Liver (tissue), 9 donors: Measurements from ENCODE around the gene TMEM217. TPM values are rescaled to one million over a fixed set of nuclear protein-coding genes. Genes with fewer than 3 reads are reported as not detected.

Experiments used
- DNase-seq: peaks from one replicate; pipeline ENCODE4 v3.0.0-alpha.2; 2017; ENCODE audit warnings: low spot score
- H3K27ac ChIP-seq, 2 donors: one replicate each; pipeline ENCODE4 v1.7.0; 2013; ENCODE audit warnings: inconsistent platforms in 2 of 2, low read length in 2 of 2, control low read depth in 1 of 2, low read depth in 1 of 2, mild to moderate bottlenecking in 1 of 2
- H3K27me3 ChIP-seq, 4 donors: one replicate each; pipeline versions ENCODE4 v1.6.1 to v1.7.0; 2013; ENCODE audit warnings: low read length in 3 of 4, inconsistent platforms in 1 of 4, mild to moderate bottlenecking in 1 of 4, moderate library complexity in 1 of 4; ENCODE audit not compliant: control insufficient read depth in 4 of 4, insufficient read depth in 4 of 4
- H3K36me3 ChIP-seq, 4 donors: one replicate each; pipeline versions ENCODE4 v1.6.1 to v1.7.0; 2013; ENCODE audit warnings: low read length in 3 of 4, mild to moderate bottlenecking in 3 of 4, low read depth in 1 of 4, moderate library complexity in 1 of 4; ENCODE audit not compliant: control insufficient read depth in 4 of 4, insufficient read depth in 3 of 4
- H3K4me1 ChIP-seq, 4 donors: one replicate each; pipeline versions ENCODE4 v1.6.1 to v1.7.0; 2013; ENCODE audit warnings: low read length in 3 of 4, mild to moderate bottlenecking in 3 of 4, moderate library complexity in 1 of 4; ENCODE audit not compliant: control insufficient read depth in 4 of 4, insufficient read depth in 4 of 4
- H3K4me3 ChIP-seq, 3 donors: one replicate each; pipeline versions ENCODE4 v1.6.1 to v1.7.0; 2013; ENCODE audit warnings: low read length in 3 of 3, control low read depth in 1 of 3, low read depth in 1 of 3, mild to moderate bottlenecking in 1 of 3
- H3K9ac ChIP-seq, 2 donors: one replicate each; pipeline ENCODE4 v1.7.0; 2013; ENCODE audit warnings: low read length in 2 of 2, mild to moderate bottlenecking in 2 of 2, moderate library complexity in 2 of 2, control low read depth in 1 of 2, low read depth in 1 of 2
- H3K9me3 ChIP-seq, 4 donors: one replicate each; pipeline versions ENCODE4 v1.6.1 to v1.7.0; 2013; ENCODE audit warnings: low read length in 3 of 4; ENCODE audit not compliant: control insufficient read depth in 4 of 4
- EGR1 ChIP-seq, 2 donors: IDR thresholded peaks; 2 replicates each; pipeline ENCODE4 v1.6.1; 2016 to 2018; ENCODE audit warnings: antibody characterized with exemption in 2 of 2, low read depth in 2 of 2
- GABPA ChIP-seq, 2 donors: IDR thresholded peaks in 1 of 2; conservative IDR thresholded peaks in 1 of 2; 2 replicates each; pipeline ENCODE4 v1.6.1; 2016; ENCODE audit warnings: antibody characterized with exemption in 2 of 2, mild to moderate bottlenecking in 1 of 2, moderate library complexity in 1 of 2
- HNF4A ChIP-seq, 2 donors: conservative IDR thresholded peaks; 2 replicates each; pipeline ENCODE4 v1.6.1; 2016; ENCODE audit warnings: antibody characterized with exemption in 2 of 2, mild to moderate bottlenecking in 2 of 2
- HNF4G ChIP-seq: IDR thresholded peaks from 2 replicates; pipeline ENCODE4 v1.6.1; 2016; ENCODE audit warnings: antibody characterized with exemption
- JUND ChIP-seq, 2 donors: IDR thresholded peaks; 2 replicates each; pipeline ENCODE4 v1.6.1; 2016; ENCODE audit warnings: antibody characterized with exemption in 2 of 2
- NR2F2 ChIP-seq: IDR thresholded peaks from 2 replicates; pipeline ENCODE4 v1.6.1; 2016; ENCODE audit warnings: antibody characterized with exemption
- RAD21 ChIP-seq, 2 donors: IDR thresholded peaks; 2 replicates each; pipeline ENCODE4 v1.6.1; 2016; ENCODE audit warnings: antibody characterized with exemption in 2 of 2, mild to moderate bottlenecking in 2 of 2
- RXRA ChIP-seq, 2 donors: IDR thresholded peaks; 2 replicates each; pipeline ENCODE4 v1.6.1; 2017 to 2018; ENCODE audit warnings: antibody characterized with exemption in 2 of 2, mild to moderate bottlenecking in 1 of 2
- SP1 ChIP-seq: IDR thresholded peaks from 2 replicates; pipeline ENCODE4 v1.6.1; 2018; ENCODE audit warnings: antibody characterized with exemption, mild to moderate bottlenecking
- TAF1 ChIP-seq: conservative IDR thresholded peaks from 2 replicates; pipeline ENCODE4 v1.6.1; 2016; ENCODE audit warnings: antibody characterized with exemption, mild to moderate bottlenecking
- YY1 ChIP-seq: IDR thresholded peaks from 2 replicates; pipeline ENCODE4 v1.6.1; 2016; ENCODE audit warnings: antibody characterized with exemption, mild to moderate bottlenecking
- WGBS: extraction: QIAGEN DNeasy Blood & Tissue Kit; methylation state at CpG from one replicate; pipeline ENCODE4 v1.1.7; 2013; 5-methylcytosine and 5-hydroxymethylcytosine counted together
- polyA plus RNA-seq, 2 donors: library from polyadenylated mRNA; stranded (reverse) in 1 of 2; unstranded in 1 of 2; fragments of 200-250 nt in 1 of 2; fragments of >200 nt in 1 of 2; fragmentation: Nextera tagmentation in 1 of 2; extraction: Ambion mirVana in 1 of 2; gene quantifications; one replicate each; pipeline versions ENCODE4 v1.2.1 to v1.2.3, GENCODE V29; 2013 to 2015
- total RNA-seq, 2 donors: library from RNA; depleted of rRNA; stranded (reverse); fragments of >200 nt; gene quantifications; one replicate each; pipeline ENCODE4 v1.2.3, GENCODE V29; 2014
- TF ChIP-seq, protein P1 (sequence below): IDR thresholded peaks from 2 replicates; pipeline ENCODE4 v1.6.1; 2016; ENCODE audit warnings: antibody characterized with exemption
- TF ChIP-seq, protein P2 (sequence below): IDR thresholded peaks from 2 replicates; pipeline ENCODE4 v1.6.1; 2016; ENCODE audit warnings: antibody characterized with exemption
- TF ChIP-seq, protein P3 (sequence below): fragments of 150-350 bp; IDR thresholded peaks from 2 replicates; pipeline ENCODE4 v1.5.1; 2017; ENCODE audit warnings: improper control_type of control experiment, low read depth, low read length; ENCODE audit not compliant: missing input control
- donor health status: healthy.
- donor health status: healthy.
- donor health status: healthy.
- donor health status: healthy.
- donor health status: healthy.

Gene TMEM217
- total and polyA plus RNA-seq, 4 donors: 0.39 to 3.2 (median 0.62) TPM

DNA sequence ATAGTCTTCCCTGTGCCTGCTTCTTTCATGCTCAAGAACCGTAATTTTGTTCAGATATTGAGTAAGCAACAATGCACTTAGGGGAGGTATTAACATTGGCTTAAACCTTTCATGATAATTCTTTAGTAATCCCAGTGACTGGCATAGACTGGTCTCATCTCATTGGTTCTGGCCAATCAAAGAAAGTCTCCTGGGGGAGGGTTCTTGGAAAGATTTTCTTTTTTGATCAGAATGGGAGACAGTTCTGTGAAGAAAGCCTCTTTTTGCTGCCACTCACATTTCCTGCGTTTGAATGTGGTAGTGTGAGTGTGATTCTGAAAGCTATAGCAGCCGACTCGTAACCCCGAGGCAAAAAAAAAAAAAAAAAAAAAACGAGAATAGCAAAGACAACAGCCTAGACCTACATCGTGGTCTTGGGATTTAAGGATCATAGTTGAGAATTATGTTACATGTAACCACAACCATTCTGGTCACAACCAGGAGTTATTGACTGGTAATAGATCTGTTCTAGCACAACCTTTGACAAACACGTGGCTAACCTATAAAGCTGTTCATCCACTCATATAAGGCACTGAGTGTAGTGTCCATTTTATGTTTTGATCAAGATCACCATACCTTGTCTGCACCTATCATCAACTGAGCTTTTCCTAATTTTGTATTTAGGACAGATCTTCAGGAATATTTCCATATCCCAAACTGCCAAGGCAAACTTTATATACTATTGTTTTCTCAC, 15.1 kb upstream of the TMEM217 start:
- H3K9ac ChIP-seq: no peak overlapping the region
- H3K4me3 ChIP-seq: no peak overlapping the region
- no peak for DNase-seq
- WGBS: 76% methylated on average over 8 of the region's 8 CpGs
- no peak overlapping the region for H3K27ac ChIP-seq
- H3K9me3 ChIP-seq: no peaks in the 10 kb centered on the region
- H3K36me3 ChIP-seq: peaks cover 0 to 4% (median 3%) of the 10 kb centered on the region in 4 donors
- H3K27me3 ChIP-seq: no peaks in the 10 kb centered on the region
- peaks cover 2 to 12% (median 9%) of the 10 kb centered on the region in 4 donors for H3K4me1 ChIP-seq
- TF ChIP-seq SP1: no peak
- TF ChIP-seq YY1: no peak
- TF ChIP-seq HNF4A (conservative IDR thresholded peaks at IDR 0.05): no peak
- TF ChIP-seq, protein P1, sequence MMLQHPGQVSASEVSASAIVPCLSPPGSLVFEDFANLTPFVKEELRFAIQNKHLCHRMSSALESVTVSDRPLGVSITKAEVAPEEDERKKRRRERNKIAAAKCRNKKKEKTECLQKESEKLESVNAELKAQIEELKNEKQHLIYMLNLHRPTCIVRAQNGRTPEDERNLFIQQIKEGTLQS: no peak
- TF ChIP-seq NR2F2: no peak
- no peak for TF ChIP-seq HNF4G
- no peak for TF ChIP-seq EGR1 (IDR thresholded peaks at IDR 0.05; ENCODE audit: low read depth in 2 of 2)
- TF ChIP-seq TAF1: no peak
- TF ChIP-seq RXRA (IDR thresholded peaks at IDR 0.05): no peak
- TF ChIP-seq JUND (IDR thresholded peaks at IDR 0.05): no peak

DNA sequence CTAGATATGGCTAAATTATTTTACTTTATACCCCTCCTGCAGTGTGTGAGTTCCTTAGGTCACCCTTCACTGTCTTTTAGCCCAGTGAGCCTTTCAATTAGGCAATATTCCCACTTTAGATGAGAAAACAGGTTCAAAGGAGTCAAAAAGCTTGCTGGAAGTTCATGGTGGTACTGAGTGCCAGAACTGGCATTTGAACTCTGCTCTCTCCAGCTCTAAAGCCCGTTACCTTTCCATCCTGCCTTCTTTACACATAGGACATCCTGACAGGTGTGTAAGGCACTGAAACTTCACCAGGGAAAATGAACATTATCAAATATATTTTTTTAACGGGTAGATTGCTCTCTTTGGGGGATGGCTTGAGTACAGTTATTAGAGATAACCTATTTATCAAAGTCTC, 11.2 kb upstream of the TMEM217 start:
- Histone ChIP-seq H3K4me3 (no peak overlapping the region), H3K36me3 (peaks cover 0 to 4% (median 3%) of the 10 kb centered on the region in 4 donors), H3K27me3 (no peaks in the 10 kb centered on the region), H3K4me1 (peaks cover 0 to 2% (median 0%) of the 10 kb centered on the region in 4 donors), H3K9ac (no peak overlapping the region), H3K9me3 (no peaks in the 10 kb centered on the region), H3K27ac (no peak overlapping the region)
- 63% methylated on average over 2 of the region's 2 CpGs for WGBS
- no peak for TF ChIP-seq NR2F2
- TF ChIP-seq, protein P2, sequence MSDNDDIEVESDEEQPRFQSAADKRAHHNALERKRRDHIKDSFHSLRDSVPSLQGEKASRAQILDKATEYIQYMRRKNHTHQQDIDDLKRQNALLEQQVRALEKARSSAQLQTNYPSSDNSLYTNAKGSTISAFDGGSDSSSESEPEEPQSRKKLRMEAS: no peak
- DNase-seq: no peak

DNA sequence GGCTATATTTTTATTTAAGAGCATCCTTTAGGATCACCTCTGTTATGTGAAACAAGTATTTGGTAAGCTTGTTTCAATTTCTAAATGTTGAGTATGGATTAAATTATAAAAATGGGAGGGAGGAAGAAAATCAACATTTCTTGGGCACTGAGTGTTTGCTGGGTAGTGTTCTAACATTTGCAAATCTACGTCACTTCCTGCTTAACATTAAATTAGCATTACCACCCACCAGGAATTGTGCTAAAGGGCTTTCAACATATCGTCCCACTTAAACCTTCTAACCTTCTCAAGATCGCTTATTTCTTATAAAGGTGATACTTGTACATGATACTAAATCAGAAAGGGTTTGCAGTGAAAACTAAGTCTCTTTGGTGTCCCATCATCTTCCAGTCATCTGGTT, 7.9 kb upstream of the TMEM217 start:
- WGBS: 92% methylated on average over 3 of the region's 3 CpGs

More for the DNA sequence above, 7.9 kb upstream of the TMEM217 start:
- H3K27ac ChIP-seq: no peak overlapping the region
- no peaks in the 10 kb centered on the region for H3K9me3 ChIP-seq
- DNase-seq: no peak
- peaks cover 0 to 10% (median 0%) of the 10 kb centered on the region in 4 donors for H3K4me1 ChIP-seq
- no peak for TF ChIP-seq RXRA (IDR thresholded peaks at IDR 0.05)
- no peak for TF ChIP-seq EGR1 (IDR thresholded peaks at IDR 0.05; ENCODE audit: low read depth in 2 of 2)
- TF ChIP-seq, protein P1: no peak
- TF ChIP-seq, protein P3, sequence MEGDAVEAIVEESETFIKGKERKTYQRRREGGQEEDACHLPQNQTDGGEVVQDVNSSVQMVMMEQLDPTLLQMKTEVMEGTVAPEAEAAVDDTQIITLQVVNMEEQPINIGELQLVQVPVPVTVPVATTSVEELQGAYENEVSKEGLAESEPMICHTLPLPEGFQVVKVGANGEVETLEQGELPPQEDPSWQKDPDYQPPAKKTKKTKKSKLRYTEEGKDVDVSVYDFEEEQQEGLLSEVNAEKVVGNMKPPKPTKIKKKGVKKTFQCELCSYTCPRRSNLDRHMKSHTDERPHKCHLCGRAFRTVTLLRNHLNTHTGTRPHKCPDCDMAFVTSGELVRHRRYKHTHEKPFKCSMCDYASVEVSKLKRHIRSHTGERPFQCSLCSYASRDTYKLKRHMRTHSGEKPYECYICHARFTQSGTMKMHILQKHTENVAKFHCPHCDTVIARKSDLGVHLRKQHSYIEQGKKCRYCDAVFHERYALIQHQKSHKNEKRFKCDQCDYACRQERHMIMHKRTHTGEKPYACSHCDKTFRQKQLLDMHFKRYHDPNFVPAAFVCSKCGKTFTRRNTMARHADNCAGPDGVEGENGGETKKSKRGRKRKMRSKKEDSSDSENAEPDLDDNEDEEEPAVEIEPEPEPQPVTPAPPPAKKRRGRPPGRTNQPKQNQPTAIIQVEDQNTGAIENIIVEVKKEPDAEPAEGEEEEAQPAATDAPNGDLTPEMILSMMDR: no peak
- TF ChIP-seq JUND (IDR thresholded peaks at IDR 0.05): no peak
- TF ChIP-seq GABPA (IDR thresholded peaks at IDR 0.05 in 1 of 2, conservative IDR thresholded peaks at IDR 0.05 in 1 of 2): no peak
- TF ChIP-seq, protein P2: no peak
- no peak for TF ChIP-seq YY1
- TF ChIP-seq RAD21 (IDR thresholded peaks at IDR 0.05): no peak
- H3K4me3 ChIP-seq: no peak overlapping the region
- no peaks in the 10 kb centered on the region for H3K27me3 ChIP-seq
- peaks cover 0 to 4% (median 2%) of the 10 kb centered on the region in 4 donors for H3K36me3 ChIP-seq
- H3K9ac ChIP-seq: no peak overlapping the region
